OCI-LY7 (cell line): ENCODE measurements around the gene SP100.

Experiments used
- CTCF ChIP-seq: fragments of 200-600 bp; sonication (generic); conservative IDR thresholded peaks from 2 replicates; pipeline ENCODE4 v1.5.1; 2014; ENCODE audit warnings: mild to moderate bottlenecking, antibody characterized with exemption, low read length, moderate library complexity, mixed read lengths
- EZH2phosphoT487 ChIP-seq: fragments of 200-600 bp; sonication (generic); IDR thresholded peaks from 2 replicates; pipeline ENCODE4 v1.6.1; 2018; ENCODE audit warnings: low read depth, borderline replicate concordance, mild to moderate bottlenecking, mixed run types, antibody characterized with exemption, low read length, moderate library complexity, mixed read lengths

GRCh38 chr2:230564805-230565779 lies 149.1 kb downstream of the SP100 start:
- TF ChIP-seq CTCF (no peak), EZH2phosphoT487 (no peak)
